H7 (cell line): Measurements from ENCODE around the gene TRIM9. TPM values are rescaled to one million over a fixed set of nuclear protein-coding genes. Genes with fewer than 3 reads are reported as not detected.

ENCODE experiments used
- DNase-seq: peaks from one replicate; pipeline ENCODE4 v3.0.0; 2012
- H3K27me3 ChIP-seq: 2 replicates; pipeline ENCODE4 v1.6.0; 2011; ENCODE audit warnings: mild to moderate bottlenecking, low read length; ENCODE audit not compliant: control insufficient read depth, insufficient read depth
- H3K36me3 ChIP-seq: replicated peaks from 2 replicates; pipeline ENCODE4 v1.5.1; 2011; ENCODE audit warnings: low read length; ENCODE audit not compliant: control insufficient read depth, insufficient read depth
- H3K4me3 ChIP-seq: 2 replicates; pipeline ENCODE4 v1.5.1; 2011; ENCODE audit warnings: low read depth, mild to moderate bottlenecking, control low read depth, low read length, moderate library complexity; ENCODE audit not compliant: insufficient read depth
- total RNA-seq: library from RNA; depleted of rRNA; stranded (reverse); fragments of >200 nt; shearing (Covaris generic); gene quantifications from 2 replicates; pipeline ENCODE4 v1.2.3, GENCODE V29; 2014

Gene TRIM9
- total RNA-seq, 1 experiment from 2014 or later: 0.73 TPM

- H3K27me3 ChIP-seq: no peaks in the 10 kb centered on the region
- no peaks in the 10 kb centered on the region for H3K36me3 ChIP-seq
- H3K4me3 ChIP-seq: no peak overlapping the region
- no peak for DNase-seq
Observed at GRCh38 chr14:51107801-51108200, 12.9 kb upstream of the TRIM9 start.

DNA sequence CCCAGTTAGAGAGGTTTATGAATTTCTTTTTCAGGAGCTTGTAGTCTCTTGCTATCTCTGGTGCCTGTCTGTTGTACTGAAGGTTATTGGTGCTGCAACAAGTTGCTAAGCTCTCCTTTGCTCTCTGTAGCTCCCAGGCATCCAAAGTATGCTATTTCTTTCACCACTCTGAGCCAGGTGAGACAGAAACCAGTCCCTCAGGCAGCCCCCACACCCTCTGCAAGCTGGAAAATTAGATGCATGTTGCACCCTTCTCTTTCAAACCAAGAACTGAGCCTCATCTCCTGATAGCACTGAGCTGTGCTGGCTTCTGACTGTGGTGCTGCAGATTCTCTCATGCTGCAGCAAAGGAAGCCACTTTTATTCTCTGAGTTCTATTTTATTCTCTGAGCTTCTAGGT is 9.6 kb upstream of the TRIM9 start:
- no peak for DNase-seq
- Histone ChIP-seq H3K36me3 (no peaks in the 10 kb centered on the region), H3K27me3 (no peaks in the 10 kb centered on the region), H3K4me3 (no peak overlapping the region)

DNA sequence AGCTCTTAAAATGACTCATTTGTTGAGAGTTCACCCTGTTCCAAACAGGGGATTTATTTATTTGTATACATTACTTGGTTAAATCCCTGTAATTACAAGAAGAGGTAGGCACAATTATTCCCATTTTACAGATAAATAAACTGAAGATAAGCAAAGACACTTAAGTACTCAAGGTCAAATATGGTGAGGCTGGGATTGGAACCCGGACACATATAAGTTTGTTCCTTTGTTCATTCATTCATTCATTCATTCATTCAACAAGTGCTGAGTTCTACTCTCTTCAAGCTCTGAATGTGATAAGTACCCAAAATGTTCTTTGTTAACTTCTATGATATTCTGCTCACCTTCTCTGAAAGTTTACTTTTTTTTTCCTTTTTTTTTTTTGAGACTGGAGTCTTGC is 2.4 kb upstream of the TRIM9 start:
- Histone ChIP-seq H3K4me3 (no peak overlapping the region), H3K36me3 (no peaks in the 10 kb centered on the region), H3K27me3 (peaks cover 46% of the 10 kb centered on the region)
- no peak for DNase-seq

- Histone ChIP-seq H3K36me3 (no peaks in the 10 kb centered on the region), H3K4me3 (no peak overlapping the region), H3K27me3 (peaks cover 47% of the 10 kb centered on the region)
- no peak for DNase-seq
Observed at GRCh38 chr14:51096870-51097269, 2.0 kb upstream of the TRIM9 start.

DNA sequence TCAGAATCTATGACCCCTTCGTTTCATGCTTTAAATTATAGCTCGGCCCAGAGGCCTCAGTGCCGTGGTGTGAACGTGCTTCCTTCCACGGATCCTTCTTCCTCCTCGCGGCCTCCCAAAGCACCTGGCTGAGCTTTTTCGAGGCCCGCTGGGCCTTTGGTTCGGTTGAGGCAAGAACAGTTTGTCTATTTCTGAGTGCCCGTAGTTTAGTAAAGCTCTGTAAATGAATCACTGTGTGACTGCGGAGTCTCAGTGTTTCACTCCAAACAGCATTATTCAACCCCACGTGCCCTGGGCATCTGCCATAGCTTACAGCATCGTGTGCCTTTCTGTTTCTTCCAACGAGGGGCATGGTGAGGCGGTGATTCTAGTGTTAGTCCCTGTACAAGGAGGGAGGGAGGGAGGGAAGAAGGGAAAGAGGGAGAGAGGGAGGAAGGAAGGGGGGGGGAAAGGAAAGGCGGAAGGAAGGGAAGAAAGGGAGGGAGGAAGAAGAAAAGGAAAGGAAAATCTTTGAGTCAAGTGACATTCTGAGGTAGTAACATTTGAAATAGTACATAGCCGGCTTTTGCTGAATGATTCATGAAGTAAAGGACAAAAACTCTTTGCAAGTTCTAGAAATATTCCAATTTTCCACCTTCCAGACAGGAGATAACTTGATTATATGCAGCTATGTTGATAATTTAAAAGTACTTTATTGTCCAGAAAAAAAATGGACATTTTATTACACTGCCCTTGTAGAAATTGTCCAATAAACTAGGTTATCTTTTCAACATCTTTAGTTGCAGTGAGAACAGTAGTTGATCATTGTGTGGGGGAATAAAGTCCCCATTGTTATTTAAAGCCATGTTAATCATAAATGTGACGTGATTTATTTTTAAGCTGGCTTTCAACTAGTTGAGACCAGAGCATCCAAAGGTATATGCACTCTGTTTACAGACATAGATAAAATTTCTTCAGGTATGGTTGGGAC is 1.2 kb upstream of the TRIM9 start:
- Histone ChIP-seq H3K36me3 (no peaks in the 10 kb centered on the region), H3K4me3 (peak overlapping the region; percentile 57), H3K27me3 (peaks cover 47% of the 10 kb centered on the region)
- no peak for DNase-seq

DNA sequence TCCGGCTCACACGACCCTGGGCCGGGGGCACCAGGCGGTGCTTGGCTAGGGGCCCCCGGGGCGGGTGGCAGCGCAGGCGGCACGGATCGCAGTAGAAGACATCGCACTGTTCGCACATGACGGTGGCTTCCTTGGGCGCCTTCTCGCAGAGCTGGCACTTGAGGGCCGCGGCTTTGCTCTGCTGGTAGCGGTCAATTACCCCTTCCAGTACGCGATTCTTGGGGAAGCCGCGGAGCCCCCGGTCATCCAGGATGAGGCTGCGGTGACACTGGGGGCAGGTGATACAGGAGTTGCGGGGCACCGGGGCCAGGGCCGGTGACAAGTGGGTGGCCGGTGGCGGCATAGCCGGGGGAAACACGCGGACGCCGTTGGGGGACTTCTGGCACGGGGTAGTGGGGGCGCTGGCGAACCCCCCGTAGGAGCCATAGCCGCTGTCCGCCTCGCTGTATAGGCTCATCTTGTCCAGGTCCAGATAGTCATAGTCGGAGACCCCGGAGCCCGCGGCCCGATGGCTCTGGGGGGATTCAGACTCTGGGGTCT is 553 bp downstream of the TRIM9 start:
- Histone ChIP-seq H3K27me3 (peaks cover 47% of the 10 kb centered on the region), H3K36me3 (no peaks in the 10 kb centered on the region), H3K4me3 (peak overlapping the region; percentile 57)
- peak; percentile 63 for DNase-seq

- peaks cover 47% of the 10 kb centered on the region for H3K27me3 ChIP-seq
- DNase-seq: peak; percentile 71
- H3K4me3 ChIP-seq: peak overlapping the region; percentile 57
- H3K36me3 ChIP-seq: no peaks in the 10 kb centered on the region
Observed at GRCh38 chr14:51093371-51094281, 1.3 kb downstream of the TRIM9 start.

- H3K27me3 ChIP-seq: peaks cover 47% of the 10 kb centered on the region
- DNase-seq: no peak
- H3K4me3 ChIP-seq: no peak overlapping the region
- no peaks in the 10 kb centered on the region for H3K36me3 ChIP-seq
Observed at GRCh38 chr14:51092965-51093364, 1.9 kb downstream of the TRIM9 start.

DNA sequence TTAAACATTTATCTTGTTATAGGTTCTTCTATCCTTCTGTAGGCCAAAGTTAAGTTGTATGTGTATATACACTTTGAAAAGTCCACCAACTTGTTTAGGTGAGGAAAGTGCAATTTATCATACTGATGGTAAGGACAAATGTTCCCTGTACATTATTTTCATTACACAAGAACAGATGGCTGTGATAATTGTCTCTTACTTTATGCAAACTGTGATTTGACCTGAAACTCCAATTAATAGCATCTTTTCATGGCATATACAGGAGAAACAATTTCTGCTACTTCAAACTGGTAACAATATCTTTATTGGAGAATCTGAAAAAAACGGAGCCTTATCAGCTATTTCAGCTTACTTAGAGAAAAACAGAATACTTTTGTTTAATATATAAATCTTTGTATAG is 5.6 kb downstream of the TRIM9 start:
- peaks cover 21% of the 10 kb centered on the region for H3K27me3 ChIP-seq
- H3K4me3 ChIP-seq: no peak overlapping the region
- no peaks in the 10 kb centered on the region for H3K36me3 ChIP-seq
- no peak for DNase-seq

- peak; percentile 20 for DNase-seq
- Histone ChIP-seq H3K27me3 (no peaks in the 10 kb centered on the region; the same call in 1 of the 2 replicates), H3K4me3 (no peak overlapping the region), H3K36me3 (no peaks in the 10 kb centered on the region)
Observed at GRCh38 chr14:51087031-51087441, 7.9 kb downstream of the TRIM9 start.

GRCh38 chr14:51086044-51086443 is 8.9 kb downstream of the TRIM9 start:
- Histone ChIP-seq H3K36me3 (no peaks in the 10 kb centered on the region), H3K27me3 (no peaks in the 10 kb centered on the region), H3K4me3 (no peak overlapping the region)
- no peak for DNase-seq

GRCh38 chr14:51084962-51085361 is 9.9 kb downstream of the TRIM9 start:
- Histone ChIP-seq H3K27me3 (no peaks in the 10 kb centered on the region), H3K36me3 (no peaks in the 10 kb centered on the region), H3K4me3 (no peak overlapping the region)
- no peak for DNase-seq

DNA sequence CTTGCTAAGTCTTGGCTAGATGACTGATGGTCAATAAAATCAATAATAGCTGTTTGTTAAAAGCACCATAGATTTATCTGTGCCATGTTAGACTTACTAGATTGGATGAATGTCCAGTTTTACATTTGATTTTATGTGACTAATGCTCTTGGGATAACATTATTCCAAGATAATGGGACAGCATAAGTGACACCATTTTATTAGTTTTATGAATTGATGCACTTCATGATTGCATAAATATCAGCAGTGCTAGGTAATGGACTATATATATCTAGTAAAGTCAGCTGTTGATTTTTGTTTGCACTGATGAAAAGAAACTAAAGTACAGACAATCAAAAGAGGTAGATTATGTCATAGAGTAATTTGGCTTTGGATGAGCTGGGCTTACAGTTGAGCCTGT is 10.4 kb downstream of the TRIM9 start:
- H3K27me3 ChIP-seq: no peaks in the 10 kb centered on the region
- no peak overlapping the region for H3K4me3 ChIP-seq
- no peaks in the 10 kb centered on the region for H3K36me3 ChIP-seq
- no peak for DNase-seq

DNA sequence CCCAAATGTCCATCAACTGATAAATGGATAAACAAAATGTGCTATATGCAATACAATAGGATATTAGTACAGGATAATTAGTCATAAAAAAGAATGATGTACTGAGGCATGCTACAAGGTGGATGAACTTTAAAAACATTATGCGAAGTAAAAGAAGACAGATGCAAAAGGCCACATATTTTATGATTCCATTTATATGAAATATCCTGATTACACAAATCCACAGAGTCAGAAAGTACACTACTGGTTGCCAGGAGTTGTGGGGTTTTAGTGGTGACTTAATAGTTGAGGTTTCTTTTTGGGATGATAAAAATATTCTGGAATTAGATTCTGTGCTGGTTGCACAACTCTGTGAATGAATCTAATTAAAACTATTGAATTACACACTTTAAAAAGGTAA is 12.6 kb downstream of the TRIM9 start:
- Histone ChIP-seq H3K4me3 (no peak overlapping the region), H3K27me3 (no peaks in the 10 kb centered on the region), H3K36me3 (no peaks in the 10 kb centered on the region)
- no peak for DNase-seq
